Stimulated activated CD4-positive, alpha-beta T cell treated with anti-CD3 and anti-CD28 coated beads, Interleukin-12 subunit alpha, Interleukin-12 subunit beta, amount 100 ng/mL, for 24 hours (primary cell): ENCODE data around the gene WNT11.
A peak's percentile ranks its signal among the peaks of the same experiment; 100 is the strongest.

Experiments
- DNase-seq, 2 experiments: peaks; one replicate each; pipeline ENCODE4 v3.0.0-alpha.2; 2020; ENCODE audit warnings: low read depth in 2 of 2

Gene WNT11

GRCh38 chr11:76218449-76219178 lies 12.3 kb upstream of the WNT11 start:
- DNase-seq, result no peak

- DNase-seq, result no peak
These were observed 11.4 kb upstream of the WNT11 start for GRCh38 chr11:76217653-76218160.

GRCh38 chr11:76216536-76217325 lies 10.4 kb upstream of the WNT11 start:
- no peak for DNase-seq

GRCh38 chr11:76215941-76216340 lies 9.6 kb upstream of the WNT11 start:
- no peak for DNase-seq

GRCh38 chr11:76214968-76215548 lies 8.8 kb upstream of the WNT11 start:
- DNase-seq, result no peak

GRCh38 chr11:76214186-76214585 lies 7.9 kb upstream of the WNT11 start:
- DNase-seq, result no peak

GRCh38 chr11:76212086-76213035 lies 6.1 kb upstream of the WNT11 start:
- DNase-seq, result no peak

- DNase-seq, result no peak
These were observed 4.9 kb upstream of the WNT11 start for GRCh38 chr11:76210931-76211851.

GRCh38 chr11:76209973-76210930 lies 4.0 kb upstream of the WNT11 start:
- DNase-seq, result no peak

GRCh38 chr11:76209375-76209972 lies 3.2 kb upstream of the WNT11 start:
- DNase-seq, result no peak

- peak; percentile 48 to 70 for DNase-seq
These were observed 2.4 kb upstream of the WNT11 start for GRCh38 chr11:76208438-76209374.

- peak; percentile 49 to 67 for DNase-seq
These were observed 1.5 kb upstream of the WNT11 start for GRCh38 chr11:76207642-76208401.

- DNase-seq, result no peak
These were observed 300 bp downstream of the WNT11 start for GRCh38 chr11:76206077-76206326.

GRCh38 chr11:76205252-76206076 lies 838 bp downstream of the WNT11 start:
- DNase-seq, result no peak

GRCh38 chr11:76203937-76204336 lies 2.4 kb downstream of the WNT11 start:
- DNase-seq, result no peak
